HepG2 (cell line): Measurements from ENCODE around the gene ADAM22. TPM values are rescaled to one million over a fixed set of nuclear protein-coding genes. Genes with fewer than 3 reads are reported as not detected.

Experiments
- ATAC-seq: fragments of 200-7000 bp; cut with Tn5 transposase; 3 replicates; pipeline ENCODE4 v1.9.1; 2020; ENCODE audit warnings: mild to moderate bottlenecking, moderate library complexity
- BruUV-seq: library from RNA; stranded (reverse); fragments of 400-500 nt; replicated peaks from 2 replicates; lab custom pipeline; 2021; lab: Mats Ljungman, UMichigan
- CTCF ChIA-PET: fragments of 300-600 bp; formaldehyde crosslinking; extraction: SDS; loops from one replicate; lab custom pipeline; 2021; ENCODE audit warnings: low total read pairs, inconsistent platforms, low intra/inter-chr PET ratio; lab: Yijun Ruan, JAX
- POLR2A ChIA-PET: fragments of 350-600 bp; sonication (Branson Sonifier 250); formaldehyde crosslinking; loops from one replicate; lab custom pipeline; 2020; ENCODE audit warnings: antibody characterized with exemption, inconsistent platforms; lab: Yijun Ruan, JAX
- DNase-seq: peaks from one replicate; pipeline ENCODE4 v3.0.0-alpha.2; 2015; ENCODE audit warnings: low spot score
- FAIRE-seq: peaks from 3 replicates; lab custom pipeline; 2011; peaks lifted over from hg19 to GRCh38; lab: Jason Lieb, UNC
- H2AFZ ChIP-seq: one replicate; pipeline ENCODE4 v1.6.1; 2011; ENCODE audit warnings: low read length, inconsistent platforms
- H3K27ac ChIP-seq: fragments of 300-600 bp; 3 replicates; pipeline ENCODE4 v1.8.0; 2011; ENCODE audit warnings: mixed run types, mild to moderate bottlenecking, mixed read lengths, low read length, inconsistent platforms; ENCODE audit not compliant: insufficient read depth; ENCODE audit errors: extremely low read length
- H3K27me3 ChIP-seq, 2 experiments: fragments of 200-600 bp in 1 of 2; 2 replicates in 1 of 2; 3 replicates in 1 of 2; pipeline versions ENCODE4 v1.6.0 to v1.8.0; 2011; ENCODE audit warnings: low read length in 2 of 2, mild to moderate bottlenecking in 2 of 2, moderate library complexity in 2 of 2, inconsistent platforms in 1 of 2; ENCODE audit not compliant: insufficient read depth in 2 of 2, control insufficient read depth in 1 of 2
- H3K36me3 ChIP-seq, 2 experiments: fragments of 200-600 bp in 1 of 2; replicated peaks in 1 of 2; 2 replicates in 1 of 2; 3 replicates in 1 of 2; pipeline versions ENCODE4 v1.5.1 to v1.8.0; 2011; ENCODE audit warnings: low read length in 2 of 2, inconsistent platforms in 1 of 2; ENCODE audit not compliant: insufficient read depth in 2 of 2, control insufficient read depth in 1 of 2
- H3K4me1 ChIP-seq: 2 replicates; pipeline ENCODE4 v1.5.1; 2012; ENCODE audit warnings: low read length, inconsistent platforms; ENCODE audit not compliant: insufficient read depth
- H3K4me2 ChIP-seq: 2 replicates; pipeline ENCODE4 v1.6.0; 2011; ENCODE audit warnings: low read depth, low read length, inconsistent platforms
- H3K4me3 ChIP-seq, 3 experiments: fragments of 200-600 bp in 1 of 3; sonication (generic), shearing (Covaris generic) in 1 of 3; replicated peaks in 1 of 3; 2 replicates each; pipeline ENCODE4 v1.5.1; 2011 to 2016; ENCODE audit warnings: low read length in 3 of 3, inconsistent platforms in 2 of 3, low read depth in 2 of 3, mild to moderate bottlenecking in 2 of 3, control low read depth in 1 of 3, mixed read lengths in 1 of 3; ENCODE audit not compliant: insufficient read depth in 1 of 3
- H3K79me2 ChIP-seq: one replicate; pipeline ENCODE4 v1.6.1; 2011; ENCODE audit warnings: low read length, inconsistent platforms; ENCODE audit not compliant: insufficient read depth
- H3K9ac ChIP-seq: 2 replicates; pipeline ENCODE4 v1.6.0; 2011; ENCODE audit warnings: mild to moderate bottlenecking, low read depth, low read length, inconsistent platforms; ENCODE audit not compliant: insufficient read depth
- H3K9me3 ChIP-seq: 2 replicates; pipeline ENCODE4 v1.5.1; 2012; ENCODE audit warnings: mild to moderate bottlenecking, low read length
- H4K20me1 ChIP-seq: 2 replicates; pipeline ENCODE4 v1.6.0; 2011; ENCODE audit warnings: inconsistent platforms, mild to moderate bottlenecking, low read length, moderate library complexity; ENCODE audit not compliant: insufficient read depth
- AKAP8 ChIP-seq: sonication (generic); formaldehyde crosslinking; IDR thresholded peaks from 2 replicates; pipeline ENCODE4 v1.5.1; 2020; ENCODE audit warnings: mild to moderate bottlenecking, missing genetic modification reagents
- CEBPB ChIP-seq: IDR thresholded peaks from 2 replicates; pipeline ENCODE4 v1.6.1; 2011; ENCODE audit warnings: low read depth, low read length, improper control_type of control experiment, borderline replicate concordance
- DDIT3 ChIP-seq: sonication (generic); formaldehyde crosslinking; IDR thresholded peaks from 2 replicates; pipeline ENCODE4 v1.4.0; 2020; ENCODE audit warnings: mild to moderate bottlenecking, missing genetic modification reagents
- FOXK2 ChIP-seq: fragments of 450-650 bp; IDR thresholded peaks from 2 replicates; pipeline ENCODE4 v1.6.1; 2016
- HNF1B ChIP-seq: sonication (generic); formaldehyde crosslinking; IDR thresholded peaks from 2 replicates; pipeline ENCODE4 v1.5.1; 2020; ENCODE audit warnings: mild to moderate bottlenecking, moderate library complexity, missing genetic modification reagents
- KDM5B ChIP-seq: sonication (generic); formaldehyde crosslinking; IDR thresholded peaks from 2 replicates; pipeline ENCODE4 v1.4.0; 2020; ENCODE audit warnings: missing genetic modification reagents, mild to moderate bottlenecking, borderline replicate concordance
- MAFG ChIP-seq: sonication (generic); formaldehyde crosslinking; IDR thresholded peaks from 2 replicates; pipeline ENCODE4 v1.5.1; 2020; ENCODE audit warnings: mild to moderate bottlenecking, missing genetic modification reagents
- MATR3 ChIP-seq: sonication (generic); formaldehyde crosslinking; IDR thresholded peaks from 2 replicates; pipeline ENCODE4 v1.4.0; 2020; ENCODE audit warnings: missing genetic modification reagents
- MEF2D ChIP-seq: sonication (generic); formaldehyde crosslinking; IDR thresholded peaks from 2 replicates; pipeline ENCODE4 v1.5.1; 2020; ENCODE audit warnings: mild to moderate bottlenecking, missing genetic modification reagents
- MEIS2 ChIP-seq: sonication (generic); formaldehyde crosslinking; IDR thresholded peaks from 2 replicates; pipeline ENCODE4 v1.9.0; 2021; ENCODE audit warnings: mild to moderate bottlenecking, missing genetic modification reagents
- MNT ChIP-seq: fragments of 450-650 bp; IDR thresholded peaks from 2 replicates; pipeline ENCODE4 v1.6.1; 2016
- RFXAP ChIP-seq: sonication (generic); formaldehyde crosslinking; IDR thresholded peaks from 2 replicates; pipeline ENCODE4 v1.4.0; 2020; ENCODE audit warnings: missing genetic modification reagents, borderline replicate concordance
- TRAFD1 ChIP-seq: sonication (generic); formaldehyde crosslinking; IDR thresholded peaks from 2 replicates; pipeline ENCODE4 v1.5.1; 2020; ENCODE audit warnings: missing genetic modification reagents, mild to moderate bottlenecking, borderline replicate concordance
- ZFAT ChIP-seq: sonication (generic); formaldehyde crosslinking; conservative IDR thresholded peaks from 2 replicates; pipeline ENCODE4 v1.8.1; 2023; ENCODE audit warnings: missing genetic modification reagents, inconsistent platforms
- ZFP91 ChIP-seq: sonication (generic); formaldehyde crosslinking; IDR thresholded peaks from 2 replicates; pipeline ENCODE4 v1.9.0; 2022; ENCODE audit warnings: missing genetic modification reagents, mild to moderate bottlenecking, borderline replicate concordance
- ZNF607 ChIP-seq: sonication (generic); formaldehyde crosslinking; IDR thresholded peaks from 2 replicates; pipeline ENCODE4 v1.5.1; 2020; ENCODE audit warnings: missing genetic modification reagents, mild to moderate bottlenecking, borderline replicate concordance
- WGBS: methylation state at CpG from one replicate; pipeline ENCODE4 v1.1.6; 2017; ENCODE audit warnings: low lambda C conversion rate; 5-methylcytosine and 5-hydroxymethylcytosine counted together
- in situ Hi-C: cut with HindIII; loops from 2 replicates; pipeline ENCODE4 v1.10.0; 2017; ENCODE audit warnings: low pct_unique_long_range_greater_than_20kb; ENCODE audit not compliant: extremely low pct_ligation_motif_present
- intact Hi-C: fragments of 100-400 bp; cut with micrococcal nuclease; formaldehyde crosslinking; loops from one replicate; pipeline ENCODE4 v1.10.0; 2022; ENCODE audit not compliant: unreplicated experiment
- polyA plus RNA-seq, 8 experiments: library from polyadenylated mRNA; depleted of rRNA in 3 of 8; stranded (reverse) in 7 of 8; unstranded in 1 of 8; fragments of >200 nt; fragmentation: Illumina TruSeq in 4 of 8; extraction: Trizol in 4 of 8; gene quantifications; 2 replicates each; pipeline versions ENCODE4 v1.2.1 to v1.2.3, GENCODE V29; 2011 to 2016; ENCODE audit warnings: low read depth in 4 of 8, missing spikeins in 1 of 8, mixed read lengths in 1 of 8; ENCODE audit not compliant: insufficient read depth in 1 of 8
- total RNA-seq, 5 experiments: library from RNA; depleted of rRNA; stranded (reverse); fragments of >200 nt; fragmentation: Illumina TruSeq; extraction: Trizol; gene quantifications; 2 replicates each; pipeline ENCODE4 v1.2.3, GENCODE V29; 2016; ENCODE audit warnings: low read depth in 1 of 5

The ADAM22 gene
- total and polyA plus RNA-seq, 2 of the 13 experiments (the other 11 are each of a cell fraction or from before 2014, with no cell fraction given) = 1.9 to 6.7 TPM

GRCh38 chr7:88217675-88218428 lies 283.8 kb downstream of the ADAM22 start:
- CTCF ChIA-PET = no interaction called here
- no peak for ATAC-seq

More at GRCh38 chr7:88217675-88218428, 283.8 kb downstream of the ADAM22 start:
- intact Hi-C loops = no loop called here
- H3K79me2 ChIP-seq = no peaks in the 10 kb centered on the region
- peaks cover 3 to 14% of the 10 kb centered on the region in 2 experiments; a peak in 2 of 5 replicates for H3K27me3 ChIP-seq
- WGBS = 0% methylated on average over 1 of the region's 1 CpG
- no peak for FAIRE-seq
- no peak overlapping the region for H3K4me2 ChIP-seq
- H2AFZ ChIP-seq = no peak overlapping the region
- no peak for TF ChIP-seq MNT
- TF ChIP-seq DDIT3 (CRISPR knock-in tag) = no peak
- TF ChIP-seq MAFG (CRISPR knock-in tag) = no peak
- no peak for TF ChIP-seq ZFP91 (CRISPR knock-in tag)
- TF ChIP-seq ZNF607 = no peak
- TF ChIP-seq TRAFD1 (CRISPR knock-in tag) = no peak
- TF ChIP-seq HNF1B = no peak
- TF ChIP-seq MATR3 = no peak
- no peak for TF ChIP-seq ZFAT (CRISPR knock-in tag)
- no peak for TF ChIP-seq RFXAP (CRISPR knock-in tag)
- no peak for TF ChIP-seq CEBPB
- no peak for TF ChIP-seq MEIS2 (CRISPR knock-in tag)
- TF ChIP-seq MEF2D (CRISPR knock-in tag) = no peak
- no peak for TF ChIP-seq FOXK2
- no peak for TF ChIP-seq KDM5B (CRISPR knock-in tag)
- TF ChIP-seq AKAP8 (CRISPR knock-in tag) = no peak
- TF ChIP-seq, all 625 proteins: peak for 0
- in situ Hi-C loops = no loop called here
- BruUV-seq = no TSS peak
- no peaks in the 10 kb centered on the region for H3K9me3 ChIP-seq
- no peak overlapping the region for H3K27ac ChIP-seq
- no peaks in the 10 kb centered on the region for H3K36me3 ChIP-seq
- H3K9ac ChIP-seq = no peak overlapping the region
- no peaks in the 10 kb centered on the region for H3K4me1 ChIP-seq
- no peak overlapping the region for H3K4me3 ChIP-seq
- no peaks in the 10 kb centered on the region for H4K20me1 ChIP-seq
- POLR2A ChIA-PET = interaction anchor here (1.6 kb wide), 1 partner anchor 9 kb away, joined by 3 read pairs; no protein-coding TSS in a partner anchor
- DNase-seq = no peak
